Measurements from ENCODE around the gene GATB.

DNA sequence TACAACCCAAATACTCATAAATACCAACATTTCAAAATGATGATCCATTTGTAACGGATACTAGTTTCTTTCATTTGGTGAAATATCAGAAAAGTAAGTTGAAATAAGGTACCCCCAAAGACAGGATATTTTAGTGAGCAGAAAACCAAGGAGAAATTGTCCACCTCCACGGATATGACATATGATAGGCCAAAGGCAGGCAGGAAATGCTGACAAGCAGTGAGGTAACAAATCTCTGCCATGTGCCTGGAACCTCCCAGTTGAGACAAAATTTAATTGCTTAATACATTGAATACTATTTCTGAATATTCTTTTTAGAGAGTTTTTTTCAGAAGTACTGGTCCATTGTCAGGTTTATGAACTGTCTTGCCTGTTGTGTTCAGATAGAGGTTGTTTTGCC lies 118.8 kb downstream of the GATB start:
- TF ChIP-seq, protein P1, sequence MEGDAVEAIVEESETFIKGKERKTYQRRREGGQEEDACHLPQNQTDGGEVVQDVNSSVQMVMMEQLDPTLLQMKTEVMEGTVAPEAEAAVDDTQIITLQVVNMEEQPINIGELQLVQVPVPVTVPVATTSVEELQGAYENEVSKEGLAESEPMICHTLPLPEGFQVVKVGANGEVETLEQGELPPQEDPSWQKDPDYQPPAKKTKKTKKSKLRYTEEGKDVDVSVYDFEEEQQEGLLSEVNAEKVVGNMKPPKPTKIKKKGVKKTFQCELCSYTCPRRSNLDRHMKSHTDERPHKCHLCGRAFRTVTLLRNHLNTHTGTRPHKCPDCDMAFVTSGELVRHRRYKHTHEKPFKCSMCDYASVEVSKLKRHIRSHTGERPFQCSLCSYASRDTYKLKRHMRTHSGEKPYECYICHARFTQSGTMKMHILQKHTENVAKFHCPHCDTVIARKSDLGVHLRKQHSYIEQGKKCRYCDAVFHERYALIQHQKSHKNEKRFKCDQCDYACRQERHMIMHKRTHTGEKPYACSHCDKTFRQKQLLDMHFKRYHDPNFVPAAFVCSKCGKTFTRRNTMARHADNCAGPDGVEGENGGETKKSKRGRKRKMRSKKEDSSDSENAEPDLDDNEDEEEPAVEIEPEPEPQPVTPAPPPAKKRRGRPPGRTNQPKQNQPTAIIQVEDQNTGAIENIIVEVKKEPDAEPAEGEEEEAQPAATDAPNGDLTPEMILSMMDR (IDR thresholded peaks at IDR 0.05 in 4 of 5, conservative IDR thresholded peaks at IDR 0.05 in 1 of 5), result no peak
- TF ChIP-seq POLR2A (IDR thresholded peaks at IDR 0.05), result no peak

Measured in gastrocnemius medialis (tissue), 4 donors.